NCI-H748 treated with DMSO at 0.1 percent for 48 hours (cell line): ENCODE data around the gene LAMB4.

Source experiments
- DNase-seq: peaks from one replicate; lab custom pipeline; 2025; lab: John Stamatoyannopoulos, UW

The LAMB4 gene

GRCh38 chr7:107995184-107996071 lies 134.7 kb downstream of the LAMB4 start:
- DNase-seq = peak; percentile 47

- peak; percentile 17 for DNase-seq
These were observed 135.6 kb downstream of the LAMB4 start for GRCh38 chr7:107994421-107995030.

- peak; percentile 48 for DNase-seq
These were observed 136.3 kb downstream of the LAMB4 start for GRCh38 chr7:107993891-107994291.

- no peak for DNase-seq
These were observed 140.4 kb downstream of the LAMB4 start for GRCh38 chr7:107989618-107990373.

- no peak for DNase-seq
These were observed 147.2 kb downstream of the LAMB4 start for GRCh38 chr7:107982918-107983389.

- DNase-seq = peak; percentile 13
These were observed 147.9 kb downstream of the LAMB4 start for GRCh38 chr7:107982042-107982840.

GRCh38 chr7:107981466-107981865 lies 148.7 kb downstream of the LAMB4 start:
- DNase-seq = no peak

GRCh38 chr7:107980671-107981190 lies 149.4 kb downstream of the LAMB4 start:
- no peak for DNase-seq

GRCh38 chr7:107980171-107980570 lies 150.0 kb downstream of the LAMB4 start:
- no peak for DNase-seq

- DNase-seq = no peak
These were observed 151.2 kb downstream of the LAMB4 start for GRCh38 chr7:107978815-107979408.

GRCh38 chr7:107977048-107977447 lies 153.1 kb downstream of the LAMB4 start:
- no peak for DNase-seq

- no peak for DNase-seq
These were observed 153.5 kb downstream of the LAMB4 start for GRCh38 chr7:107976620-107977019.

GRCh38 chr7:107975394-107976013 lies 154.7 kb downstream of the LAMB4 start:
- no peak for DNase-seq

GRCh38 chr7:107973861-107974260 lies 156.3 kb downstream of the LAMB4 start:
- DNase-seq = no peak
